Activated naive CD8-positive, alpha-beta T cell treated with anti-CD3 and anti-CD28 coated beads, Interleukin-2, amount 10 ng/mL, durations not matched to agents 7 days and 5 days (primary cell): ENCODE data around the gene NBEA. TPM values are rescaled to one million over a fixed set of nuclear protein-coding genes. Genes with fewer than 3 reads are reported as not detected.
A peak's percentile ranks its signal among the peaks of the same experiment; 100 is the strongest.
"Not testable (repeated sequence)": the region's sequence is repeated elsewhere in the genome, so short reads cannot be mapped to it uniquely, and the experiment has no call there.

Experiments used
- ATAC-seq: fragments of 150-1000 bp; cut with Tn5 transposase; one replicate; pipeline ENCODE4 v1.10.0; 2021; ENCODE audit warnings: low read depth, moderate library complexity
- POLR2A ChIA-PET: fragments of 350-600 bp; sonication (Branson Sonifier 250); formaldehyde crosslinking; loops from one replicate; lab custom pipeline; 2021; ENCODE audit warnings: antibody characterized with exemption; lab: Charles Lee
- DNase-seq: peaks from one replicate; pipeline ENCODE4 v3.0.0; 2021
- H3K27ac Mint-ChIP-seq: one replicate; pipeline ENCODE4 v1.8.0; 2022; ENCODE audit warnings: mild to moderate bottlenecking, mixed read lengths
- H3K27me3 Mint-ChIP-seq: one replicate; pipeline ENCODE4 v1.8.0; 2022; ENCODE audit warnings: mild to moderate bottlenecking, moderate library complexity, mixed read lengths
- H3K36me3 Mint-ChIP-seq: one replicate; pipeline ENCODE4 v1.8.0; 2021; ENCODE audit warnings: mild to moderate bottlenecking, mixed read lengths
- H3K4me1 Mint-ChIP-seq: one replicate; pipeline ENCODE4 v1.8.0; 2021; ENCODE audit warnings: mixed read lengths
- H3K4me3 Mint-ChIP-seq: one replicate; pipeline ENCODE4 v1.8.0; 2022; ENCODE audit warnings: mild to moderate bottlenecking, moderate library complexity, mixed read lengths
- H3K9me3 Mint-ChIP-seq: one replicate; pipeline ENCODE4 v1.8.0; 2021; ENCODE audit warnings: mixed read lengths
- total RNA-seq, 2 experiments: library from RNA; stranded (reverse); gene quantifications; one replicate each; pipeline ENCODE4 v1.2.3, GENCODE V29; 2021

NBEA gene
- total RNA-seq, 2 experiments from 2014 or later: 0.60 to 1.1 TPM

- no peaks in the 10 kb centered on the region for H3K36me3 Mint-ChIP-seq
- H3K4me1 Mint-ChIP-seq: no peaks in the 10 kb centered on the region
- no peaks in the 10 kb centered on the region for H3K27me3 Mint-ChIP-seq
- H3K27ac Mint-ChIP-seq: no peak overlapping the region
- no peak for DNase-seq
- no peaks in the 10 kb centered on the region for H3K9me3 Mint-ChIP-seq
- POLR2A ChIA-PET: no interaction called here
- H3K4me3 Mint-ChIP-seq: no peak overlapping the region
- peak; percentile 50 for ATAC-seq
These were observed 688.6 kb downstream of the NBEA start for GRCh38 chr13:35630551-35631275.

GRCh38 chr13:35631666-35632065 lies 689.6 kb downstream of the NBEA start:
- Mint-ChIP-seq H3K9me3 (no peaks in the 10 kb centered on the region), H3K4me1 (no peaks in the 10 kb centered on the region), H3K36me3 (no peaks in the 10 kb centered on the region), H3K27me3 (no peaks in the 10 kb centered on the region), H3K27ac (no peak overlapping the region), H3K4me3 (no peak overlapping the region)
- DNase-seq: no peak
- no peak for ATAC-seq
- POLR2A ChIA-PET: no interaction called here

GRCh38 chr13:35643625-35644024 lies 701.6 kb downstream of the NBEA start:
- ATAC-seq (no peak), DNase-seq (no peak)
- no peak overlapping the region for H3K4me3 Mint-ChIP-seq
- POLR2A ChIA-PET: no interaction called here
- H3K27ac Mint-ChIP-seq: no peak overlapping the region
- H3K9me3 Mint-ChIP-seq: no peaks in the 10 kb centered on the region
- no peaks in the 10 kb centered on the region for H3K36me3 Mint-ChIP-seq
- H3K27me3 Mint-ChIP-seq: no peaks in the 10 kb centered on the region
- no peaks in the 10 kb centered on the region for H3K4me1 Mint-ChIP-seq

GRCh38 chr13:35646056-35646774 lies 704.1 kb downstream of the NBEA start:
- H3K27ac Mint-ChIP-seq: no peak overlapping the region
- H3K4me3 Mint-ChIP-seq: no peak overlapping the region
- H3K27me3 Mint-ChIP-seq: no peaks in the 10 kb centered on the region
- POLR2A ChIA-PET: no interaction called here
- DNase-seq (no peak), ATAC-seq (no peak)
- H3K36me3 Mint-ChIP-seq: no peaks in the 10 kb centered on the region
- H3K4me1 Mint-ChIP-seq: no peaks in the 10 kb centered on the region
- no peaks in the 10 kb centered on the region for H3K9me3 Mint-ChIP-seq

GRCh38 chr13:35648201-35648600 lies 706.1 kb downstream of the NBEA start:
- Mint-ChIP-seq H3K9me3 (no peaks in the 10 kb centered on the region), H3K36me3 (no peaks in the 10 kb centered on the region), H3K4me3 (no peak overlapping the region), H3K27ac (no peak overlapping the region), H3K27me3 (no peaks in the 10 kb centered on the region), H3K4me1 (no peaks in the 10 kb centered on the region)
- DNase-seq: no peak
- POLR2A ChIA-PET: interaction anchor here (0.6 kb wide), 1 partner anchor 35 kb away, joined by 3 read pairs; no protein-coding TSS in a partner anchor
- no peak for ATAC-seq

GRCh38 chr13:35649162-35649561 lies 707.1 kb downstream of the NBEA start:
- no peak overlapping the region for H3K4me3 Mint-ChIP-seq
- POLR2A ChIA-PET: no interaction called here
- no peak overlapping the region for H3K27ac Mint-ChIP-seq

GRCh38 chr13:35659796-35660195 lies 717.7 kb downstream of the NBEA start:
- H3K4me1 Mint-ChIP-seq: no peaks in the 10 kb centered on the region
- no peaks in the 10 kb centered on the region for H3K36me3 Mint-ChIP-seq
- H3K4me3 Mint-ChIP-seq: no peak overlapping the region
- H3K9me3 Mint-ChIP-seq: no peaks in the 10 kb centered on the region
- ATAC-seq (no peak), DNase-seq (no peak)
- no peak overlapping the region for H3K27ac Mint-ChIP-seq
- POLR2A ChIA-PET: no interaction called here
- H3K27me3 Mint-ChIP-seq: no peaks in the 10 kb centered on the region

More at GRCh38 chr13:35649162-35649561, 707.1 kb downstream of the NBEA start:
- ATAC-seq (no peak), DNase-seq (no peak)
- Mint-ChIP-seq H3K27me3 (no peaks in the 10 kb centered on the region), H3K36me3 (no peaks in the 10 kb centered on the region), H3K9me3 (no peaks in the 10 kb centered on the region), H3K4me1 (no peaks in the 10 kb centered on the region)

GRCh38 chr13:35664747-35665146 lies 722.7 kb downstream of the NBEA start:
- no peak overlapping the region for H3K4me3 Mint-ChIP-seq
- H3K36me3 Mint-ChIP-seq: no peaks in the 10 kb centered on the region
- H3K4me1 Mint-ChIP-seq: no peaks in the 10 kb centered on the region
- ATAC-seq (no peak), DNase-seq (no peak)
- no peaks in the 10 kb centered on the region for H3K9me3 Mint-ChIP-seq
- H3K27me3 Mint-ChIP-seq: no peaks in the 10 kb centered on the region
- POLR2A ChIA-PET: no interaction called here
- H3K27ac Mint-ChIP-seq: no peak overlapping the region

- no peak overlapping the region for H3K4me3 Mint-ChIP-seq
These were observed 727.3 kb downstream of the NBEA start for GRCh38 chr13:35669321-35669720.

GRCh38 chr13:35672611-35673010 lies 730.5 kb downstream of the NBEA start:
- Mint-ChIP-seq H3K27ac (no peak overlapping the region), H3K4me1 (no peaks in the 10 kb centered on the region), H3K4me3 (no peak overlapping the region), H3K36me3 (no peaks in the 10 kb centered on the region), H3K9me3 (no peaks in the 10 kb centered on the region), H3K27me3 (no peaks in the 10 kb centered on the region)
- POLR2A ChIA-PET: no interaction called here
- DNase-seq: no peak
- no peak for ATAC-seq

More at GRCh38 chr13:35669321-35669720, 727.3 kb downstream of the NBEA start:
- POLR2A ChIA-PET: no interaction called here
- Mint-ChIP-seq H3K27ac (no peak overlapping the region), H3K4me1 (no peaks in the 10 kb centered on the region), H3K27me3 (no peaks in the 10 kb centered on the region), H3K36me3 (no peaks in the 10 kb centered on the region), H3K9me3 (no peaks in the 10 kb centered on the region)
- no peak for ATAC-seq
- DNase-seq: no peak

- DNase-seq (no peak), ATAC-seq (no peak)
- POLR2A ChIA-PET: no interaction called here
- no peaks in the 10 kb centered on the region for H3K4me1 Mint-ChIP-seq
- H3K9me3 Mint-ChIP-seq: no peaks in the 10 kb centered on the region
- H3K27me3 Mint-ChIP-seq: no peaks in the 10 kb centered on the region
- no peak overlapping the region for H3K4me3 Mint-ChIP-seq
- no peaks in the 10 kb centered on the region for H3K36me3 Mint-ChIP-seq
- H3K27ac Mint-ChIP-seq: no peak overlapping the region
These were observed 733.6 kb downstream of the NBEA start for GRCh38 chr13:35675651-35676050.

GRCh38 chr13:35677863-35678262 lies 735.8 kb downstream of the NBEA start:
- H3K27me3 Mint-ChIP-seq, H3K4me1 Mint-ChIP-seq, H3K9me3 Mint-ChIP-seq, DNase-seq, H3K27ac Mint-ChIP-seq, ATAC-seq, POLR2A ChIA-PET, H3K36me3 Mint-ChIP-seq, H3K4me3 Mint-ChIP-seq: not testable (repeated sequence)

- Mint-ChIP-seq H3K36me3 (no peaks in the 10 kb centered on the region), H3K27ac (no peak overlapping the region), H3K27me3 (peaks cover 3% of the 10 kb centered on the region), H3K4me3 (no peak overlapping the region), H3K9me3 (no peaks in the 10 kb centered on the region), H3K4me1 (peaks cover 2% of the 10 kb centered on the region)
- DNase-seq (no peak), ATAC-seq (no peak)
- POLR2A ChIA-PET: no interaction called here
These were observed 739.6 kb downstream of the NBEA start for GRCh38 chr13:35681685-35682084.

GRCh38 chr13:35684432-35684831 lies 742.4 kb downstream of the NBEA start:
- ATAC-seq: no peak
- H3K4me1 Mint-ChIP-seq: peaks cover 2% of the 10 kb centered on the region
- no peak overlapping the region for H3K27ac Mint-ChIP-seq
- H3K9me3 Mint-ChIP-seq: no peaks in the 10 kb centered on the region
- POLR2A ChIA-PET: no interaction called here
- no peak for DNase-seq
- no peaks in the 10 kb centered on the region for H3K36me3 Mint-ChIP-seq
- no peak overlapping the region for H3K4me3 Mint-ChIP-seq
- peaks cover 3% of the 10 kb centered on the region for H3K27me3 Mint-ChIP-seq
